Activated CD8-positive, alpha-beta T cell treated with anti-CD3 and anti-CD28 coated beads, Interleukin-2, amount 10 ng/mL, durations not matched to agents 7 days and 5 days (primary cell): ENCODE data around the gene PARD3B. TPM values are rescaled to one million over a fixed set of nuclear protein-coding genes. Genes with fewer than 3 reads are reported as not detected.
"Not testable (repeated sequence)": the region's sequence is repeated elsewhere in the genome, so short reads cannot be mapped to it uniquely, and the experiment has no call there.

Experiments
- ATAC-seq: fragments of 150-1000 bp; cut with Tn5 transposase; one replicate; pipeline ENCODE4 v1.10.0; 2021; ENCODE audit warnings: moderate library complexity
- CTCF ChIA-PET: fragments of 350-600 bp; sonication (Branson Sonifier 250); formaldehyde crosslinking; loops from one replicate; lab custom pipeline; 2021; ENCODE audit warnings: antibody characterized with exemption; lab: Charles Lee
- POLR2A ChIA-PET: fragments of 350-600 bp; sonication (Branson Sonifier 250); formaldehyde crosslinking; loops from one replicate; lab custom pipeline; 2021; ENCODE audit warnings: antibody characterized with exemption; lab: Charles Lee
- DNase-seq: peaks from one replicate; pipeline ENCODE4 v3.0.0-alpha.2; 2020
- H3K27ac Mint-ChIP-seq: one replicate; pipeline ENCODE4 v1.8.0; 2021; ENCODE audit warnings: mild to moderate bottlenecking, mixed read lengths
- H3K27me3 Mint-ChIP-seq: one replicate; pipeline ENCODE4 v1.8.0; 2021; ENCODE audit warnings: low read depth, mixed read lengths
- H3K36me3 Mint-ChIP-seq: one replicate; pipeline ENCODE4 v1.8.0; 2021; ENCODE audit warnings: low read depth, mixed read lengths
- H3K4me1 Mint-ChIP-seq: one replicate; pipeline ENCODE4 v1.8.0; 2021; ENCODE audit warnings: low read depth, mixed read lengths
- H3K4me3 Mint-ChIP-seq: one replicate; pipeline ENCODE4 v1.8.0; 2021; ENCODE audit warnings: mild to moderate bottlenecking, mixed read lengths
- H3K9me3 Mint-ChIP-seq: one replicate; pipeline ENCODE4 v1.8.0; 2022; ENCODE audit warnings: mixed read lengths; ENCODE audit not compliant: insufficient read depth
- total RNA-seq, 2 experiments: library from RNA; stranded (reverse); gene quantifications; one replicate each; pipeline ENCODE4 v1.2.3, GENCODE V29; 2021

PARD3B gene
- total RNA-seq, 2 experiments from 2014 or later = 0.76 to 1.0 TPM

DNA sequence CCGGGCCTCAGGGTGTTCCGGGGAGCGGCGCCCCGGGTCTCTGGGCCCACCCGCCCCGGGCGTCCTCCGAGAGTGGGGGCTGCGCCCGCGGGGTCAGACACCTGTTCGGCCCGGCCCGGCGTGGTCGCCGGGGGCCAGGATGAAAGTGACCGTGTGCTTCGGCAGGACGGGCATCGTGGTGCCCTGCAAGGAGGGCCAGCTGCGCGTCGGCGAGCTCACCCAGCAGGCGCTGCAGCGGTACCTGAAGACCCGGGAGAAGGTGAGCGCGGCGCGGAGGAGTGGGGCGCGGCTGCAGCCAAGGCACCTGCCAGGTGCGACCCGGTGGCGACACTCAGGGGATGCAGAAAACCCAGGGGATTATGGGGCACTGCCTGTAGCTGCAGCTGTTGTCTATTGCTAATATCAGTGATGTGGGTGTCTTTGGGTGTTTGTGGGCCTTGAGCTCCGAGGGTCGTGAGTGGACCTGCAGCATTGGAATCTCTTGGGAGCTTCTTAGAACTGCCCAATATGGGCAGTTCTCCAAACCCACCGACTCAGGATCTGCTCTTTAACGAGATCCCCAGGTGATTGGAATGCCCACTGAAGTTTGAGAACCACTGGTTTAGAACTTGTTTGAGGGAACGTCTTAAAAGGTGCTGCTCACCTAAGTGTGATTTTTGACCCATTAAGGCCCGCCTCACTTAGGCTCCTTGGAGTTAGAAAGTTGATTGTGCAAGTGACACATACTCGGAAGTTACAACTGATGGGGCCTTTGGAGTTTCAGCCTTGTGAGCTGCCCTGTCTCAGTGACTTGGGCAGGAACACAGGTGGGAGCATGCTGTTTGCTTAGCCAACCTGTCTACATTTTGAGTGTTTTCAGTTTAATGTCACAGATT is 823 bp downstream of the PARD3B start:
- Mint-ChIP-seq H3K4me1 (peaks cover 12% of the 10 kb centered on the region), H3K27me3 (peaks cover 38% of the 10 kb centered on the region), H3K27ac (no peak overlapping the region), H3K36me3 (no peaks in the 10 kb centered on the region), H3K4me3 (peak overlapping the region; percentile 63), H3K9me3 (no peaks in the 10 kb centered on the region)
- CTCF ChIA-PET = no interaction called here
- no peak for DNase-seq
- POLR2A ChIA-PET = no interaction called here
- ATAC-seq = no peak

DNA sequence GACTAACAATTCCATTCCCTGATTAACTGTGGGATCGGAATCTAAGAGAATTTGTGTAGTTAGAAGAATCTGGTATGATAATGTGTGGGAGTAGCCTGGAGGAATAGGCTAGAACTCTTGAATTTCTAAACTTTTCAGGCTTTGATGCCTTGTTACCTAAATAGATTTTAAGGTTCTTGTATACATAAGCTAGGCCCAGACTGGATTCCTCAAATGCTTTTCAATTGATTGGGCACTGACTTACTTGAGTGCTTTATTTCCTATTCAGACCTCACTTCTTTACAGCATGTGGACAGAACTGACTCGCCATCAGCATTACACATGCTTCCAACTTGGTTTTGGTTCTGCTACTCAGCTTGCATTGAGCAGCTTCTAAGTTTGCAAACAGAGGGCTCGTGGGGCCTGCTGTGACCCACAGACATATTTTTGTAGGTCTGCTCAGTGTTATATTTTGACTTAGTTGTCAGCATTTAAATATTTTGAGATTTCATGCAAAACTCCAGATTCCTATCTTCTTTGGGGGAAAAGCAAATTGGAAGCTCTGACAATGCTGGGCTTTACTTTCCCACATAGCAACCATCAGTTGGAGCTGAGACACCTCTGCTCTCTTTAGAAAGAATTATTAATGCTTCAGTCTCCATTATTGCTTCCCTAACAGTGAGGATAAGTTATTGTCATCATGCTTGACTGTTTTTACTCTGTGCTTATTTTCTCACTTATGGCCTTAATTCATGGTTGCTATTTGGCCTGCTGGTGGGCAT is 5.7 kb downstream of the PARD3B start:
- DNase-seq = no peak
- no peak overlapping the region for H3K27ac Mint-ChIP-seq
- ChIA-PET CTCF (no interaction called here), POLR2A (no interaction called here)
- no peaks in the 10 kb centered on the region for H3K9me3 Mint-ChIP-seq
- H3K36me3 Mint-ChIP-seq = no peaks in the 10 kb centered on the region
- peaks cover 3% of the 10 kb centered on the region for H3K4me1 Mint-ChIP-seq
- ATAC-seq = no peak
- peaks cover 17% of the 10 kb centered on the region for H3K27me3 Mint-ChIP-seq
- H3K4me3 Mint-ChIP-seq = no peak overlapping the region

DNA sequence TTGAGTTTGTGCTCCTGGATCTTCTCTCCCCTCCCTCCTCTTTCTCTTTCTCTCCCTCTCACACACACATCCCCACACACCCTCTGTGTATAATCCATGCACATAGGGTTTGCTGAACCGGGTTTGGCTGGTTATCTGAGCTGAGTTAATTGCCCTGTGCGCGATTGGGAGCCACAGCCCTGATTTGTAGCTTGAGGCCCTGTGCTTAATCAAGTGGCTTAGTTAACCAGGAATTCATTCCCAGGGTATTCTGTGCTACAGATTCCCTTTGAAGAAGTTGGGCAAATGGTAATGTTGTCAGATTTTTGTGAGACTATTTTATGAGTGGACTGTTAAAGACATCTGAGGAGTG is 6.2 kb downstream of the PARD3B start:
- H3K27me3 Mint-ChIP-seq = peaks cover 11% of the 10 kb centered on the region
- DNase-seq (no peak), ATAC-seq (no peak)
- ChIA-PET POLR2A (no interaction called here), CTCF (no interaction called here)
- no peak overlapping the region for H3K27ac Mint-ChIP-seq
- no peak overlapping the region for H3K4me3 Mint-ChIP-seq
- no peaks in the 10 kb centered on the region for H3K9me3 Mint-ChIP-seq
- H3K36me3 Mint-ChIP-seq = no peaks in the 10 kb centered on the region
- no peaks in the 10 kb centered on the region for H3K4me1 Mint-ChIP-seq

DNA sequence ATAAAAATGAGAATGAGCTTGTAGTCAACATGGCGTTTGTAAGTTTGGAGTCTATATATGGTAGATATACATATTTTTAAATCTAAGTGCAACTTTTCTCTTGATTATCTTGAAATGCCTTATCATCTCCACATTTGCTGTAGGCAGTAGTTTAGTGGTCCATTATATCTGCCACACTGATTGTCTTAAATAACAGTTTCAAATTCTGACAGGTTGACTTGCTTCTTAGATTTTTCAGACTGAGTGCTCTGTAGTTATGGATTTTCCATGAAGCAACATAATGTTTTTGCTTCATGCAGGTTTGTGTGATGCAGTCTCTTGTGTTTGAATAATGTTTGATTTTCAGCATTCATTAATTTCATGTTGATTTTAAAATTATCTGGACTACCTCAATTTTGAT is 12.3 kb downstream of the PARD3B start:
- no peak overlapping the region for H3K27ac Mint-ChIP-seq
- DNase-seq = no peak
- no peak overlapping the region for H3K4me3 Mint-ChIP-seq
- peaks cover 2% of the 10 kb centered on the region for H3K27me3 Mint-ChIP-seq
- ChIA-PET POLR2A (no interaction called here), CTCF (no interaction called here)
- H3K9me3 Mint-ChIP-seq = no peaks in the 10 kb centered on the region
- no peaks in the 10 kb centered on the region for H3K4me1 Mint-ChIP-seq
- no peaks in the 10 kb centered on the region for H3K36me3 Mint-ChIP-seq
- no peak for ATAC-seq

DNA sequence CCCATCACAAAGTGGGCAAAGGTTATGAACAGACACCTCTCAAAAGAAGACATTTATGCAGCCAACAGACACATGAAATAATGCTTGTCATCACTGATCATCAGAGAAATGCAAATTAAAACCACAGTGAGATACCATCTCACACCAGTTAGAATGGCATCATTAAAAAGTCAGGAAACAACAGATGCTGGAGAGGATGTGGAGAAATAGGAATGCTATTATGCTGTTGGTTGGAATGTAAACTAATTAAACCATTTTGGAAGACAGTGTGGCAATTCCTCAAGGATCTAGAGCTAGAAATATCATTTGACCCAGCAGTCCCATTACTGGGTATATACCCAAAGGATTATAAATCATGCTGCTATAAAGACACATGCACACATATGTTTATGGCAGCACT is 14.1 kb downstream of the PARD3B start:
- CTCF ChIA-PET, H3K27ac Mint-ChIP-seq, H3K4me1 Mint-ChIP-seq, H3K36me3 Mint-ChIP-seq, H3K9me3 Mint-ChIP-seq, H3K27me3 Mint-ChIP-seq, POLR2A ChIA-PET, DNase-seq, H3K4me3 Mint-ChIP-seq, ATAC-seq: not testable (repeated sequence)

DNA sequence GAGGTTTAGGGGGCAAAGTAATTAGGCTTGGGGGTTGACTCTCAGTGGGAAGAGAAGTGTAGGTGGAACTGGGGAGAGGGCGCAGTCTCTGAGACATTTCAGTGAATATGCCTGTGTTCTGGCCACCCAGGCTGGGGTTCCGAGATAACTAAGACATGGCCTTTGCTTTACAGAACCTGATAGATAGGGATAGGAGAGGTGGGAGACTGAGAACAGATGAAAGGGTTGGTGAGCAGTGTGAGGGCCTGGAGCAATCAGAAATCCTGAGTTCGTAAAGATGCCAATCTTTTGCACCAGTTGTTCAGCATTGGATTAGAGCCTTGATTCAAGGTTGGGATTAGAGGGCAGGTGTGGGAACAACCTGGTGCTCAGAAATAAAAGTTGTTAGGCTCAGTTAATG is 15.6 kb downstream of the PARD3B start:
- no peaks in the 10 kb centered on the region for H3K36me3 Mint-ChIP-seq
- no peaks in the 10 kb centered on the region for H3K9me3 Mint-ChIP-seq
- ATAC-seq = no peak
- H3K4me3 Mint-ChIP-seq = no peak overlapping the region
- H3K27ac Mint-ChIP-seq = no peak overlapping the region
- peaks cover 2% of the 10 kb centered on the region for H3K27me3 Mint-ChIP-seq
- POLR2A ChIA-PET = no interaction called here
- H3K4me1 Mint-ChIP-seq = no peaks in the 10 kb centered on the region
- no peak for DNase-seq
- CTCF ChIA-PET = no interaction called here

DNA sequence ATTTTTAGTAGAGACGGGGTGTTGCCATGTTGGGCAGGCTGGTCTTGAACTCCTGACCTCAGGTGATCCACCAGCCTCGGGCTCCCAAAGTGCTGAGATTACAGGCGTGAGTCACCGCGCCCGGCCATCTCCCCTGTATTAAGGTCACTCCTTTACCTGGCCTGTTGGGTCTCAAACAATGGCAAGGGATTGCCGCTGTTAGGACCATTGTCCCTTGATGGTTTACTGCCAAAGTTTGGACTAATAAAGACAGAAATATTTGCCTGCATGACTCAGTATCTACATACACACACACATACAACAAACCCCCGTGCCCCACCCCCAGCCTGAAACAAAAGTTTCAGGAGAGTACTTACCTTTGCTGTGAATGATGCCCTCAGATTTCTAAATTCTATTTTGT is 16.5 kb downstream of the PARD3B start:
- Mint-ChIP-seq H3K36me3 (no peaks in the 10 kb centered on the region), H3K9me3 (no peaks in the 10 kb centered on the region), H3K4me1 (no peaks in the 10 kb centered on the region), H3K4me3 (no peak overlapping the region), H3K27ac (no peak overlapping the region), H3K27me3 (peaks cover 2% of the 10 kb centered on the region)
- POLR2A ChIA-PET = no interaction called here
- CTCF ChIA-PET = interaction anchor here (1.0 kb wide), 1 partner anchor 9 kb away, joined by 4 read pairs; no protein-coding TSS in a partner anchor
- ATAC-seq (no peak), DNase-seq (no peak)

DNA sequence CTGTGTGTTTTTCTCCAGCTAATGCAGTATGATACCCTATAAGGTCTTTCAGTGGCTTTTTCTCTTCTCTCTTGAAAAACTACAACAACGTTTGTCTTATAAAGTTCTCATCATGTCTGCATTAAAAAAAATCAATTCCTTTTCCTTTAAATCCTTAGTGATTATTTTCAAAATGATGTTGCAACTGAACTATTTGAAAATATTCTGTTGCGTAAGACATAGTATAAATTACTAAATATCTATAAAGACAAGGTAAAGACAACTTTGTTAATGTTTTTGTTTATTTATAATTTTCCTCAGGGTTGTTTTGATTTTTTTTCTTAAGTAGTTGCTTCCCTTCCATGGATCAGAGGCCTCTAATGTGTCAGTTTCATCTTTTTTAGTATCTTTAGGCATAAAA is 21.2 kb downstream of the PARD3B start:
- no peaks in the 10 kb centered on the region for H3K36me3 Mint-ChIP-seq
- no peaks in the 10 kb centered on the region for H3K4me1 Mint-ChIP-seq
- no peak overlapping the region for H3K27ac Mint-ChIP-seq
- no peak overlapping the region for H3K4me3 Mint-ChIP-seq
- no peaks in the 10 kb centered on the region for H3K27me3 Mint-ChIP-seq
- ATAC-seq (no peak), DNase-seq (no peak)
- POLR2A ChIA-PET = no interaction called here
- CTCF ChIA-PET = interaction anchor here (0.6 kb wide), 1 partner anchor 44 kb away, joined by 3 read pairs; no protein-coding TSS in a partner anchor
- no peaks in the 10 kb centered on the region for H3K9me3 Mint-ChIP-seq

DNA sequence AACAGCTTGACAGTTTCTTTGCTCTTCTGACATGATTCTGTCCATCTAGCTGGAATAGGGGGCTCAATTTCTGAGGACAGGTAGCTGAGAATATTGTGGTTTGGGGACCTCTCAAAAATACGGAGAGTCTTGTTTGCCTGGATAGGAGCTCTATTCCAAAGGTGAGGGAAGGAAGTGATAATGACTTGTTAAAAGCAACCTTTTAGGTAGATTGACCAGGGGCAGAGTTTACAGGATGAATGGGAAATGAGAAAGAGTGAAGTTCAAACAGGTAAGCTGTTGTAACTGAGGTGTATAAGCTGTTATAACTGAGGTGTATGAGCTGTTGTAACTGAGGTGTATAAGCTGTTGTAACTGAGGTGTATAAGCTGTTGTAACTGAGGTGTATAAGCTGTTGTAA is 25.1 kb downstream of the PARD3B start:
- POLR2A ChIA-PET = no interaction called here
- CTCF ChIA-PET = interaction anchor here (1.1 kb wide), 1 partner anchor 8 kb away, joined by 4 read pairs; no protein-coding TSS in a partner anchor
- H3K4me3 Mint-ChIP-seq = no peak overlapping the region
- DNase-seq (no peak), ATAC-seq (no peak)
- H3K27me3 Mint-ChIP-seq = no peaks in the 10 kb centered on the region
- H3K9me3 Mint-ChIP-seq = no peaks in the 10 kb centered on the region
- no peak overlapping the region for H3K27ac Mint-ChIP-seq
- H3K36me3 Mint-ChIP-seq = no peaks in the 10 kb centered on the region
- H3K4me1 Mint-ChIP-seq = no peaks in the 10 kb centered on the region

DNA sequence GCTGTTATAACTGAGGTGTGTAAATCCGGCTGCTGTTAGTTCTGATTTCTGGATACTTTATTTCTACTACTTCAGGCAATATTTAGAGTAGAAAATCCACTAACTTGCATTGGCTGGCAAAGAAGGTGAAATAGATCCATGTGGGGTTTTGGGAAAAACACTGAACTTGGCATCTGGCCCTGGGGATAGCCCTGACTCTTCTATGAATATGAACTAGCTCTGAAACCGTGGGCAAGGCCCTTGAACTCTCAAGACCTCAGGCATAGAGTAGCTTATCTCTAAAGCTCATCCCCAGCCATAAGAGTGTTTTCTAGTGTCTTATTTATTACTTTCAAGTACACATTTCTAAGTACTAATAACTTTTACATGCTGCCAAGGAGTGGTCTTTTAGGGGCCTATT is 25.8 kb downstream of the PARD3B start:
- CTCF ChIA-PET = interaction anchor here (1.1 kb wide), 1 partner anchor 9 kb away, joined by 4 read pairs; no protein-coding TSS in a partner anchor
- no peaks in the 10 kb centered on the region for H3K4me1 Mint-ChIP-seq
- no peaks in the 10 kb centered on the region for H3K9me3 Mint-ChIP-seq
- ATAC-seq (no peak), DNase-seq (no peak)
- H3K27ac Mint-ChIP-seq = no peak overlapping the region
- POLR2A ChIA-PET = no interaction called here
- no peaks in the 10 kb centered on the region for H3K36me3 Mint-ChIP-seq
- H3K4me3 Mint-ChIP-seq = no peak overlapping the region
- no peaks in the 10 kb centered on the region for H3K27me3 Mint-ChIP-seq

DNA sequence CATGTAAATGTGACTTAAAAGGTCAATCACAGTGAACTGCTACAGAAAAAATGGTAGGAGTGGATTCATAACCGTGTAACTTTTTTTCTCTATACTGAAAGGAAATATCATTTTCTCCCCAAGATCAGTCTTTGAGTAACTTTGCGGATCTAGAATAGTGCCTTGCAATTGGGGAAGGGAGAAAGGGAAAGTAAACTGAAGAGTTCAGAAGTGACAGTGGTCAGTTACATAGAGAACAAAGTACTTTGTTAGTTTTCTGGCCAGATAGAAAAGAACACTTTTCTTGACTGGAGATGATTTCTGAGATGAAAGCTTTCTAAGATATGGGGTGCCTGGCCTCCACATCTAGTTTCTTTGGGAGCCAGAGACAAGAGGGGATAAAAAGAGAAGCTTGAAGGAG is 26.6 kb downstream of the PARD3B start:
- Mint-ChIP-seq H3K4me1 (no peaks in the 10 kb centered on the region), H3K9me3 (no peaks in the 10 kb centered on the region), H3K27ac (no peak overlapping the region), H3K4me3 (no peak overlapping the region), H3K36me3 (no peaks in the 10 kb centered on the region), H3K27me3 (no peaks in the 10 kb centered on the region)
- CTCF ChIA-PET = no interaction called here
- ATAC-seq = no peak
- DNase-seq = no peak
- POLR2A ChIA-PET = no interaction called here

DNA sequence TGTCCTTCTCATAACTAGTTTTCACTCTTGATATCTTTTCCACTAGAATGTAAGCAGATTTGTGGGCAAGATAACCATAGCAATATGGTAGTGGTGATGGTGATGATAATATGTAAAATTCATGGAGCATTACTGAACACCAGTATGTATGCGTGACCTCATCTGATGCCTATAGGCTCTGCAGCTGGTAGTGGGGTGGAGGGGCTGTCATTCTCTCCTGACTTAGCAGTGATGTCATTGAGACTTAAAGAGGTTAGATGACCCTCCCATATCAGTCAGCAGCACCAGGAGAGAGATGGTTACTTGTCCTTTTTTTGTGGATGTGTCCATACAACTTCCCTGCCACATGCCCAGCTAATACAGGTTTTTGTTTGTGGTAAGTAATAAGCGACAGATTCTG is 27.9 kb downstream of the PARD3B start:
- ATAC-seq = no peak
- Mint-ChIP-seq H3K36me3 (no peaks in the 10 kb centered on the region), H3K4me3 (no peak overlapping the region), H3K9me3 (no peaks in the 10 kb centered on the region), H3K27ac (no peak overlapping the region), H3K27me3 (no peaks in the 10 kb centered on the region), H3K4me1 (no peaks in the 10 kb centered on the region)
- CTCF ChIA-PET = no interaction called here
- POLR2A ChIA-PET = no interaction called here
- DNase-seq = no peak
